GM21381 (cell line): ENCODE measurements around the gene ZPBP2.
"Not testable (repeated sequence)": the region's sequence is repeated elsewhere in the genome, so short reads cannot be mapped to it uniquely, and the experiment has no call there.

Experiments
- ATAC-seq: cut with Tn5 transposase; IDR thresholded peaks from one replicate; pipeline ENCODE4 v1.9.1; 2021; ENCODE audit warnings: mild to moderate bottlenecking, moderate library complexity; ENCODE audit not compliant: unreplicated experiment

The ZPBP2 gene, protein sequence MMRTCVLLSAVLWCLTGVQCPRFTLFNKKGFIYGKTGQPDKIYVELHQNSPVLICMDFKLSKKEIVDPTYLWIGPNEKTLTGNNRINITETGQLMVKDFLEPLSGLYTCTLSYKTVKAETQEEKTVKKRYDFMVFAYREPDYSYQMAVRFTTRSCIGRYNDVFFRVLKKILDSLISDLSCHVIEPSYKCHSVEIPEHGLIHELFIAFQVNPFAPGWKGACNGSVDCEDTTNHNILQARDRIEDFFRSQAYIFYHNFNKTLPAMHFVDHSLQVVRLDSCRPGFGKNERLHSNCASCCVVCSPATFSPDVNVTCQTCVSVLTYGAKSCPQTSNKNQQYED

DNA sequence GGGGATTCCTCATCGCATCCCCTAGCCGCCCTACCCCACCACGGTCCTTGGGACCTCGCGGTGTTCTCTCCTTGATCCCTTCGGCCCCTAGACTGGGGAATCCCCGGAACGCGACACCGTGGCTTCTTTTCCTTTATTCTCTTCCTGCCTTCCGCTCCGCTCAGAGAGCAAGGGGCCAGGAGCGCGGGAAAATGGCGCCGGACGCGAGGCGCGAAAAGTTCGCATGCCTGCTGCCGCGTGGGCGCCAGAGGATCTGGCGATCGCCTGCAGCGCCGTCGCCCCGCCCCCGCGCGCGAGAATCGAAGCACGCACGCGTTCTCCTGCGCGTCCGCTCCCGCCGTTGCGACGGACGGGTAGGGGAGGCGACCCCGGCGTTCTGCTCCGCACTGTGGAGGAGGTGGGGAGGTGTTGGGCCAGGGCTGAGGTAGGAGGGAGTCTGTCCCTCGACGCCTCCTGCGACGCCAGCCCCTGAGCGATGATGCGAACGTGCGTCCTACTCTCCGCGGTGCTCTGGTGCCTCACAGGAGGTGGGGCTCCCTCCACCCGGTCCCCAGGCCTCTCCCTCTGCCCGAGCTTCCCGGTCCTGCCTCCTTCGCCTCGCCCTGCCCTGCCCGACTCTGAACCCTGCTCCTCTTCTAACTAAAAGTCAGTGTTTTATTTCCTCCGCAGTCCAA, at the start of gene ZPBP2:
Gene ZPBP2, plus strand, starts transcription at position 323 of the 674 bp plus-strand sequence. Its CDS starts 153 bp downstream, at position 476.
- ATAC-seq = no peak

DNA sequence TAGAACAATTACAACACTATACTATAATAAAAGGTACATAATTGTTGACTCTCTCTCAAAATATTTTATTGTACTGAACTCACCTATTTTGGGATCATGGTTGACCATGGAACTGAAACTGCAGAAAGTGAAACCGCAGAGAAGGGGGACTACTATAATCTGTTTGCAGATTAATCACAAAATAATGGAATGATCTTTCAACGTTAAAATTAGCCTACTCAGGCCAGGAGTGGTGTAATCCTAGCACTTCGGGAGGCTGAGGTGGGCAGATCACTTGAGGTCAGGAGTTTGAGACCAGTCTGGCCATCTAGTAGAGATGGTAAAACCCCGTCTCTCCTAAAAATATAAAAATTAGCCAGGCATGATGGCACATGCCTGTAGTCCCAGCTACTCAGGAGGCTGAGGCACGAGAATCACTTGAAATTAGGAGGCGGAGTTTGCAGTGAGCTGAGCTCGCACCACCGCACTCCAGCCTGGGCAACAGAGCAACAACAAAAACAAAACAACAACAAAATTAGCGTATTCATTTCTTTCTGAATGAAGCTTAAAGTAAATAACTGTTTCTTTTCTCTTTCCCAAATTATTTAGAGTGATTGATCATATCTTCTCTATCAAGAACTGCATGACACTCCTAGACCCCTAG, 49.5 kb upstream of the ZPBP2 start:
- no peak for ATAC-seq

DNA sequence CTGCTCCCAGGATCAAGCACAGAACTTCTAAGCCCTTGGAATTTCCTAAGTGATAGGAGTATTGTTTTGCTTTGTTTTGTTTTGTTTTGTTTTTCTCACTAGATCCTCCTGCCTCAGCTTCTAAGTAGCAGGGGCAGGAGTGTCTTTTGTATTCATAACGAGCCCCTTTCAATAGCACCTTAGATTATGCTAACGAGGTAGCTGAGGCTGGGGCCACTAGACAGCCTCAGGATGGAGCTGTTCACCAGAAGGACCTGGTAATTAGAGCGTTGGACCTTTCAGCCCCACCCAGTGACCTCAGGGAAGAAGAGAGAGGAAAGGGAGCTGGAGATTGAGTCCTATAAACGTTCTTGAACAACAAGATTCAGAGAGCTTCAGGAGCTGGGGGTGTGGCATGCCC, 47.5 kb upstream of the ZPBP2 start:
- no peak for ATAC-seq

DNA sequence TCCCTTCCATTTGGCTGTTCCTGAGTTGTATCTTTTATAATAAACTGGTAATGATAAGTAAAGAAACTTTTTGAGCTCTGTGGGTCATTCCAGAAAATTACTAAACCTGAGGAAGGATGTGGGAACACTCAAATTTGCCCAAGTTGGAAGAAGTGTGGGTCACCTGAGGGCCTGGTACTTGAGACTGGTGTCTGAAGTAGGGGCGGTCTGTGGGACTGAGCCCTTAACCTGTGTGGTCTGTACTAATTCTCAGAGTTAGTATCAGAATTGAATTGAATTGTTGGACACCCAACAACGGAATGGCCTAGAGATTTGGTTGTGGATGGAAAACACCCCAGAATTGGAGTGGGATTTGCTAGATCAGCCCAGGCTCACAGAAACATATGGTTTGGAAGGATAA, 47.0 kb upstream of the ZPBP2 start:
- no peak for ATAC-seq

DNA sequence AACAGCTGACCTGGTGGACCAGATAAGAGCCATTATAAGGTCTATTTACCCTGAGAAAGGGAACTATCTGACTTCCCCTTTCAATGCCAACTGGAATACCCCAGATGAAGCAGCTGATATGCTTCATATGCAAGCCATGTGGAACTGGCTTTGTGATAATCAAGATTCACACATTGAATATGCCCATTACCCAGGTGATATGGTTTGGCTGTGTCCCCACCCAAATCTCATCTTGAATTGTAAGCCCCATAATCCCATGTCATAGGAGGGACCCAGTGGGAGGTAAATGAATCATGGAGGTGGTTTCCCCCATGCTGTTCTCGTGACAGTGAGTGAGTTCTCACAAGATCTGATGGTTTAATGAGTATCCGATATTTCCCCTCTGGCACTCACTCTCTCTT, 46.0 kb upstream of the ZPBP2 start:
- no peak for ATAC-seq

DNA sequence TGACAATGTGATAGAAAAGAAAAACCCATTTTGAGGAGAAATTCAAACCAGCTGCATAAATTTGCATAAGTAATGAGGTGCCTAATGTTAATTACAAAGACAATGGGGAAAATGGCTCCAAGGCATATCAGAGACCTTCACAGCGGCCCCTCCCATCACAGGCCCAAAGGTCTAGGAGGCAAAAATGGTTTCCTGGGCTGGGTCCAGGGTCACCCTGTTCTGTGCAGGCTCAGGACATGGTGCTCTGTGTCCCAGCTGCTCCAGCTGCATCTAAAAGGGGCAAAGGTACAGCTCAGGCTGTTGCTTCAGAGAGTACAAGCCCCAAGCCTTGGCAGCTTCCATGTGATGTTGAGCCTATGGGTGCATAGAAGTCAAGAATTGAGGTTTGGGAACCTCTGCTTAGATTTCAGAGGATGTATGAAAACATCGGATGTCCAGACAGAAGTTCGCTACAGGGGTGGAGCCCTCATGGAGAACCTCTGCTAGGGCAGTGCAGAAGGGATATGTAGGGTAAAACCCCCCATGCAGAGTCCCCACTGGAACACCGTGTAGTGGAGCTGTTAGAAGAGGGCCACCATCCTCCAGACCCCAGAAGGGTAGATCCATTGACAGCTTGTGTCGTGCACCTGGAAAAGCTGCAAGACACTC, 44.5 kb upstream of the ZPBP2 start:
- no peak for ATAC-seq

DNA sequence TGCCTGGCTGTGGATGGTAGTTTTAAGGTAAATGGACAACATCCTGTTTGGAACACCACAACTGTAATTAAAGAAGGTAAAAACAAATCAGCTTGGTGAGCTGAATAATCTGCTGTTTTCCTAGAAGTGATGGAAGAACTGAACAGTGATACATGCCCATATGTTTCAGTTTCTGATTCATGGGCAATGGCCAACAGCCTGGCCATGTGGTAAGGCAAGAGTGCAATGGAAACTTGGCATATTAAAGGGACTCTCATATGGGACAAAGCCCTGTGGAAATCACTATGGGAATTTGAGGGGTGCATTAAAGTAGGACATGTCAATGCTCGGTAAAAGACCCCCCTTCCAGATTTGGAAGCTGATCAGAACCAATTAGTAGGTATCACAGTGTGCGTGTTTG, 41.7 kb upstream of the ZPBP2 start:
- no peak for ATAC-seq

DNA sequence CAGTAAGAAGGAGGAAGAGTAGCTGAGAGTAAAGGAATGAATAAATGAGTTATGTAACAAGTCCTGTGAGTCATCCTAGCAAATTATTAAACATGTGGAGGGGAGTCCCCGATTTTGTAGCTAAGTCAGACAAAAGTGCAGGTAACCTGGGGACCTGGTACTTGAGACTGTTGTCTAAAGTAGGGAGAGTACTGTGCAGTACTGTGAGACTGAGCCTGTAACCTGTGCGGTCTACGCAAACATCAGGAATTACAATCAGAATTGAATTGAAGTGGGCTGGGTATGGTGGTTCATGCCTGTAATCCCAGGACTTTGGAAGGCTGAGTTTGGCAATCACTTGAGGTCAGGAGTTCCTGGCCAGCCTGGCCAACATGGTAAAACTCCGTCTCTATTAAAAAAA, 39.6 kb upstream of the ZPBP2 start:
- ATAC-seq = no peak

DNA sequence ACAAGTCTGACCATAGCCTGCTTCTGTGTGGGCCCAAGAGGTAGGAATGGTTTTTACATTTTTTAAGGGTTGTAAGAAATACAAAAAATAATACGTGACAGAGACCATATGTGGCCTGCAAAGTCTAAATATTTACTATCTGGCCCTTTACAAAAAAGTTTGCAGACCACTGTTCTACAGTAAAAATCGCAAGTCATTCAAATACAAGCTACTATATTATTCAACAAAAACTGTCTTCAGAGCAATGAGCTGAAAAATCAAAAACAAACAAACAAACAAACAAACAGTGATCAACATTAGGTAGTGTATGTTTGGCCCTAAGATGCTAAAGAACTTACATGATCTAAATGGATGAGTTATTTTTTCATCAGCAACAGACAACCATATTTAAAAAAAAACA, 36.4 kb upstream of the ZPBP2 start:
- no peak for ATAC-seq

DNA sequence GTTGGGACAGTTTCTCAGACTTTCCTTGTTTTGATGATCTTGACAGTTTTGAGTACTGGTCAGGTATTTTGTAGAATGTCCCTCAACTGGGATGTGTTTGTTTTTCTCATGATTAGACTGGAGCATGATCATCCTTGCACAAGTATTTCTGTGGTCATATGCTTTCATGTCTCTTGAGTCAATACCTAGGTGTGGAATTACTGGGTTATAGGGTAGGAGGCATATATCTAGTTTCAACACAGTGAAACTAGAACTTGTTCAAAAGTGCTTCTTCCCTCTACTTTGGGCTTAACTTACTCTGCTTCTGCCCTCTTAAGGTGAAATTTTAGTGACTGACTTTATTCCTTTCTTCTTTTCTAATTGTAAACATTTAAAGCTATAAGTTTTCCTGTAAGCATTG, 34.0 kb upstream of the ZPBP2 start:
- no peak for ATAC-seq

DNA sequence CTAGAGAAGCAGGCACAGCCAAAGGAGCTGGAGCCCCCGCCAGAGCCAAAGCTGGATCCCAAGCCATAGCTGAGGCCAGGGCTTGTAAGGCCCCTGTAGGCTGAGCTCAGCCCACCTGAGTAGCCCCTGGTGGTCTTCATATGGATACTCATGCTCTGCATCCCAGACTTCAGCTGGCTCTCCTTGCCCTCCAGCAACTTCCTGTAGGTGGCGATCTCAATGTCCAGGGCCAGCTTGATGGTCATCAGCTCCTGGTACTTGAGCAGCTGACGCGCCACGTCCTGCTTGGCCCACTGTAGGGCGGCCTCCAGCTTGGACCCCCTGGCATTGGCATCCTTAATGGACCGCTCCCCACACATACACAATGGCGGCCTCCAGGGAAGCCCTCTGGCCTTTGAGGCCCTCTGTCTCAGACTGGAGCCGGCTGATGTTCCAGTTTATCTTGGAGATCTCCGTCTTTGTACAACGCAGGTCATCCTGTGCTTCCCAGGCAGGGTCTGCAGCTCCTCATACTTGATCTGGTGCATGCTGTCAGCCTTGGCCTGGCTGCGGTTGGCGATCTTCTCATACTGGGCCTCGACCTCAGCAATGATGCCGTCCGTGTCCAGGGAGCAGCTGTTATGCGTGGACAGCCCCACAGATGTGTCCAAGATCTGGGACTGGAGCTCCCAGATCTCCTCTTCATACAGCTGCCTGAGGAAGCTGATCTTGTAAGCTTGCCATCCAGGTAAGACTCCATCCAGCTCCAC, 32.8 kb upstream of the ZPBP2 start:
- no peak for ATAC-seq

DNA sequence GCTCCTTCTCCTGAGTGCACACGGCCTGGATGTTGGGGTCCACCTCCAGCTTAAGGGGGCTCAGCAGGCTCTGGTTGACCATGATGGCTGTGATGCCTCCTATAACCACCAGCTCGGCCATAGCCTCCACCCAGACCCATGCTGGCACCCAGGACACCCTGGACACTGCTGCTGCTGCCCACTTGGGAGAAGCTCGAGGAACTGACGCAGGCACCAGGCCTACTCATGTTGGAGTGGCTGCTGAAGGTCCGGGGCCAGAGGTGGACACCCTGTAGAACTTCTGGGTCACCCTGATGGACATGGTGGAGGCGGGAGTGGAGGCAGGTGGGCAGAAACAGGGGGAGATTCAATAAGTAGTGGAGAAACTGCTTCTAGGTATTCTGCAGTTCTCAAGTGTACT, 31.9 kb upstream of the ZPBP2 start:
- no peak for ATAC-seq

DNA sequence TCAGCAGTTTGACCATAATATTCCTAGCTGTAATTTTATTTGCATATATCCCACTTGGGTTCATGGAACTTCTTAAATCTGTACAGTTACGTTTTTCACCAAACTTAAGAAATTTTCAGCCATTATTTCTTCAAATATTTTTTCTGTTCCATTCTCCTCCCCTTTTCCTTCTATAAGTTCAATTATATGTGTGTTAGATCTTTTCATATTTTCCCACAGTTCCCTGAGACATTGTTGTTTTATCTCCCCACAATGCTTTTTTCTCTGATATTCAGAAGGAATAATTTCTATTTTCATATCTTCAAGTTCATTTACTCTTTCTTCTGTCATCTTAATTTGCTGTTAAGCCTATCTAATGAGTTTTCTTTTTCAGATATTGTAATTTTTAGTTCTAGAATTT, 29.9 kb upstream of the ZPBP2 start:
- no peak for ATAC-seq

DNA sequence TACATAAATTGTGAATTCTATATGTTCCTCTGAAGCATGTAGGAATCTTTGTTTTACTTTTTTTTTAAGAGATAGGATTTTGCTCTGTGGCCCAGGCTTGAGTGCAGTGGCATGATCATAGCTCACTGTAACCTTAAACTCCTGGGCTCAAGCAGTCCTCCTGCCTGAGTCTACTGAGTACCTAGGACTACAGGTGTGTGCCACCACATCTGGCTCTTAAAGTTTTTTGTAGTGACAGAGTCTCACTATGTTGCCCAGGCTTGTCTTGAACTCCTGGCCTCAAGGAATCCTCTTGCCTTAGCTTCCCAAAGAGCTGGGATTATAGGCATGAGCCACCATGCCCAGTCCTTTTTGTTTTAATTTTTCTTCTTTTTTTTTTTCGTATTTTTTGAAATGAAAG, 29.2 kb upstream of the ZPBP2 start:
- ATAC-seq = no peak

DNA sequence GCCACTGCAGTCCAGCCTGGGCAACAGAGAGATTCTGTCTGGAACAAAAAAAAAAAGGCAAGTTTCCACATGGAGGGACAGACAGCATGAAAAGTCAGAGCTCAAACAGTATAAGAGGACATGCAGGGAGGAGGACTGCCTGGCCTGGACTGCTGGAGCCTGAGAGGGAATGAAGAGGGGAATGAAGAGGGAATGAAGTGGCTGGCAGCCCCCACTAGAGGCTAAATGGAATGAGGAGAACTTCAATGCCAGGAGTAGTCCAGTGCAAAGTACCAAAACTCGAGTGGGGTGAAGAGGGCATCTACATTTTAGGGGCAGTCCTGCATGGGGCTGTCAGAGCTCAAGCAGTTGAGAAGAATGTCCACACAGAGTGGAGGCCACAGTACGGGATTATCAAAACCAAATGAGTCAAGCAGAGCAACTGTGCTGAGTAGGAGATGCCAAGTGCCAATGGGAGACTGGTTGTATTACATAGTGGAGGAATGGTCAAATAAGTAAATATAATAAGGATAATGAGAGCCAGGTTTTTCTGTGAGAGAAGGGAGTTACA, 26.8 kb upstream of the ZPBP2 start:
- ATAC-seq = no peak

DNA sequence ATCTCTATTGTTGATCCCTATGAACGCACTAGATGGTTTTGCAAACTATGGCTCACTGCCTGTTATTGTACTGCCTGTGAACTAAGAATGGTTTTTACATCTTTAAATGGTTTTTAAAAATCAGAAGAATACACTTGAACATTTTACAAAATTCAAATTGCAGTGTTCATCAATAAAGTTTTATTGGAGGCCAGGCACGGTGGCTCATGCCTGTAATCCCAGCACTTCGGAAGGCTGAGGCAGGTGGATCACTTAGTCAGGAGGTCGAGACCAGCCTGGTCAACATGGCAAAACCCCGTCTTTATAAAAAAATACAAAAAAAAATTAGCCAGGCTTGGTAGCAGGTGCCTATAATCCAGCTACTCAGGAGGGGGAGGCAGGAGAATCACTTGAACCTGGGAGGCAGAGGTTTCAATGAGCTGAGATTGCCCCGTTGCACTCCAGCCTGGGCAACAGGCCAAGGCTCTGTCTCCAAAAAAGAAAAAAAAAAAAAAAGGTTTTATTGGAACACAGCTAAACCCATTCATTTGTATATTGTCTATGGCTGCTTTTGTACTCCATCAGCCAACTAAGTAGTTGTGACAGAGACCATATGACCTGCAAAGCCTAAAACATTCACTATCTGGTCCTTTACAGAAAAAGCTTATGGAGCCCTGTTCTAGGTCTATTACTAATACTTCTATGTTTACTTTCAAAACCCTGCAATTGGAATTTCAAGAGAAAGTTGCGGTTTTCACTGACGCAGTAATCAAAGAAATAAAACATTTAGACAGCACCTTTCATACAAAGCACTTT, 22.8 kb upstream of the ZPBP2 start:
- ATAC-seq = no peak

DNA sequence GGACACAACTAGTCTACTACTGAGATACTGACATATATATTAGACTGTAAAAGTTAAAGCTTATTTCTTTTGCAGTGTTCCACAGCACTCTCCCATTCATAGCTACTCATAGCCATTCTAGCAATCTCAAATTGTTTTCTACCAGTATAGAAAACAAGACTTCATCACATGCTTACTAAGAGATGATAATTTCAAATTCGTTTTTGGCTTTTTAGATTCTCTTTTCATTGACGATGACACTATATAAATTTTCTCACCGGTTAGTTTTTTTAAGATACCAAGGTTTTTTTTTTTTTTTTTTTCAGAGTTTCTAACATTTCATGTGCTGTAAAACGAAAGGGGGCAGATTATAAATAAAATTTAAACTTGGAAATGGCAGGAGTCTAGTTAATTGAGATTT, 21.8 kb upstream of the ZPBP2 start:
- ATAC-seq = no peak

DNA sequence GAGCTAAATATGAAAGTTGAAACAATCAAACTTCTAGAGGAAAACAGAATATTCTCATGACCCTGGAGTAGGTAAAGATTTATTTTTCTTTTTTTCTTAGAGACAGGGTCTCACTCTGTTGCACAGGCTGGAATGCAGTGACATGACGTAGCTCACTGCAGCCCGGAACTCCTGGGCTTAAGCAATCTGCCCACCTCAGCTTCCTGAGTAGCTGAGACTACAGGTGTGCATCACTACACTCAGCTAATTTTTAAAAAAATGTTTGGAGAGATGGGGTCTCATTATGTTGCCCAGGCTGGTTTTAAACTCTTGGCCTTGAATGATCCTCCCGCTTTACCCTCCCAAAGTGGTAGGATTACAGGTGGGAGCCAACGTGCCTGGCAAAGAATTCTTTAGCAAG, 19.4 kb upstream of the ZPBP2 start:
- no peak for ATAC-seq

DNA sequence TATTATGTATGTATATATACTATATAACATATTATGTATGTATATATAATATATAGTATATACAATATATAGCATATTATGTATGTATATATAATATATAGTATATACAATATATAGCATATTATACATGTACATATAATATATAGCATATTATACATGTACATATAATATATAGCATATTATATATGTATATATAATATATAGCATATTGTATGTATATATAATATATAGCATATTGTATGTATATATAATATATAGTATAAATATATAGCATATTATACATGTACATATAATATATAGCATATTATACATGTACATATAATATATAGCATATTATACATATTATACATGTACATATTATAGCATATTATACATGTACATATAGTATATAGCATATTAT, 17.8 kb upstream of the ZPBP2 start:
- ATAC-seq = not testable (repeated sequence)

DNA sequence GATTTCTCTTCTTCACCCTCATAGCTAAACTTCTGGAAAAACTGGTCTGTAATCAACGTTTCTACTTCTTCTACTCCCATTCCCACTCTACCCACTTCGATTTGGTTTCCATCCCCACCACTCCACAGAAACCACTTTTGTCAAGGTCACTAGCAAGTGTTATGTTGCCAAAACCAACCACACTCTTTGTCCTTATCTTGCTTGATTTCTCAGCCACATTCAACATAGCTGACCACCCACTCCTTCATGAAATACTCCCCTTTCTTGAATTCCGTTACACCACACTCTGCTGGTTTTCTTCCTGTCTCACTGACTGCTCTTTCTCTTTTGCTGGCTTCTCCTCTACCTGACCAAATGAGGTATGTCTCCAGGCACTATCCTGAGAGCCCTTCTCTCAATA, 15.8 kb upstream of the ZPBP2 start:
- ATAC-seq = no peak
